Smooth muscle cell (in vitro differentiated cells): ENCODE results near the gene RBM15. TPM values are rescaled to one million over a fixed set of nuclear protein-coding genes. Genes with fewer than 3 reads are reported as not detected.

Source experiments
- DNase-seq: peaks from one replicate; lab custom pipeline; 2025; ENCODE audit not compliant: unreplicated experiment; lab: John Stamatoyannopoulos, UW
- H2AFZ ChIP-seq: fragments of 200-600 bp; sonication (generic); 2 replicates; pipeline ENCODE4 v1.6.0; 2016; ENCODE audit warnings: antibody characterized with exemption, low read depth, mild to moderate bottlenecking
- H3F3A ChIP-seq: fragments of 200-600 bp; sonication (generic); 2 replicates; pipeline ENCODE4 v1.6.0; 2017; ENCODE audit warnings: antibody characterized with exemption, low read depth
- H3K27ac ChIP-seq: fragments of 200-600 bp; sonication (generic); 2 replicates; pipeline ENCODE4 v1.5.1; 2016; ENCODE audit warnings: low read depth, mild to moderate bottlenecking
- H3K27me3 ChIP-seq: fragments of 200-600 bp; sonication (generic); 2 replicates; pipeline ENCODE4 v1.6.1; 2016; ENCODE audit warnings: low read depth, mild to moderate bottlenecking
- H3K36me3 ChIP-seq: fragments of 200-600 bp; sonication (generic); 2 replicates; pipeline ENCODE4 v1.5.1; 2016; ENCODE audit warnings: low read depth
- H3K4me1 ChIP-seq: fragments of 200-600 bp; sonication (generic); 2 replicates; pipeline ENCODE4 v1.5.1; 2016; ENCODE audit warnings: low read depth
- H3K4me2 ChIP-seq: fragments of 200-600 bp; sonication (generic); 2 replicates; pipeline ENCODE4 v1.6.0; 2016; ENCODE audit warnings: mild to moderate bottlenecking
- H3K4me3 ChIP-seq: fragments of 200-600 bp; sonication (generic); 2 replicates; pipeline ENCODE4 v1.5.1; 2016; ENCODE audit warnings: mild to moderate bottlenecking
- H3K79me2 ChIP-seq: fragments of 200-600 bp; sonication (generic); 2 replicates; pipeline ENCODE4 v1.6.0; 2016; ENCODE audit warnings: low read depth, mild to moderate bottlenecking
- H3K9ac ChIP-seq: fragments of 200-600 bp; sonication (generic); 2 replicates; pipeline ENCODE4 v1.6.0; 2016; ENCODE audit warnings: low read depth
- H3K9me3 ChIP-seq: fragments of 200-600 bp; sonication (generic); replicated peaks from 2 replicates; pipeline ENCODE4 v1.5.1; 2016; ENCODE audit warnings: low read depth
- H4K20me1 ChIP-seq: fragments of 200-600 bp; sonication (generic); 2 replicates; pipeline ENCODE4 v1.6.0; 2016; ENCODE audit warnings: low read depth
- WGBS: methylation state at CpG from one replicate; pipeline ENCODE4 v1.1.7; 2016; ENCODE audit warnings: low lambda C conversion rate; 5-methylcytosine and 5-hydroxymethylcytosine counted together
- polyA plus RNA-seq: library from polyadenylated mRNA; unstranded; fragments of >200 nt; fragmentation: Nextera tagmentation; extraction: Ambion mirVana; gene quantifications from 2 replicates; pipeline ENCODE4 v1.2.1, GENCODE V29; 2016
- total RNA-seq: library from RNA; depleted of rRNA; stranded (reverse); fragments of >200 nt; gene quantifications from 2 replicates; pipeline ENCODE4 v1.2.3, GENCODE V29; 2014
- TF ChIP-seq, protein P1 (sequence below): fragments of 200-600 bp; sonication (generic); IDR thresholded peaks from 2 replicates; pipeline ENCODE4 v1.5.1; 2017; ENCODE audit warnings: borderline replicate concordance, mild to moderate bottlenecking, antibody characterized with exemption; ENCODE audit not compliant: insufficient read depth, poor library complexity, severe bottlenecking

RBM15 gene
- total and polyA plus RNA-seq, 2 experiments from 2014 or later = 5.3 to 32.9 TPM

DNA sequence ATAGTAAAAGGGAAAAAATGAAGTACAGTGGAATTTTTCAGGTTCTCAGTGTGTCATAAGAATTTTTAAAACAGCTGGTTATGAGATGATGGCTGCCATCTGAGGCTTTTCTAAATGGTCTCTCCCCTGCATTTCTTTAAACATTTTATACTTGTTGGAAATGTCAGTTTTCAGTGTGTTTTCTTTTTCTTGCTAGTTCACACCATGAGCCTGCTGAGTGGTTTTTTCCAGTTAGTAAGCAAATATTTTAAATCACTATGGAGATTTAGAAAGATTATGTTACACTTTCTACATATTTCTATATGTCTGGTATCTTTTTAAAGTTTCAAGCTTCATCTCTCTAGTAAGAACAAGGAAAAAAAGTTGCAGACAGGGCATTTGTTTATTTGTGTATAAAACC is 9.6 kb downstream of the RBM15 start:
- peak overlapping the region; percentile 53 for H3K27ac ChIP-seq
- no peaks in the 10 kb centered on the region for H3K27me3 ChIP-seq
- peaks cover 60% of the 10 kb centered on the region for H4K20me1 ChIP-seq
- TF ChIP-seq, protein P1, sequence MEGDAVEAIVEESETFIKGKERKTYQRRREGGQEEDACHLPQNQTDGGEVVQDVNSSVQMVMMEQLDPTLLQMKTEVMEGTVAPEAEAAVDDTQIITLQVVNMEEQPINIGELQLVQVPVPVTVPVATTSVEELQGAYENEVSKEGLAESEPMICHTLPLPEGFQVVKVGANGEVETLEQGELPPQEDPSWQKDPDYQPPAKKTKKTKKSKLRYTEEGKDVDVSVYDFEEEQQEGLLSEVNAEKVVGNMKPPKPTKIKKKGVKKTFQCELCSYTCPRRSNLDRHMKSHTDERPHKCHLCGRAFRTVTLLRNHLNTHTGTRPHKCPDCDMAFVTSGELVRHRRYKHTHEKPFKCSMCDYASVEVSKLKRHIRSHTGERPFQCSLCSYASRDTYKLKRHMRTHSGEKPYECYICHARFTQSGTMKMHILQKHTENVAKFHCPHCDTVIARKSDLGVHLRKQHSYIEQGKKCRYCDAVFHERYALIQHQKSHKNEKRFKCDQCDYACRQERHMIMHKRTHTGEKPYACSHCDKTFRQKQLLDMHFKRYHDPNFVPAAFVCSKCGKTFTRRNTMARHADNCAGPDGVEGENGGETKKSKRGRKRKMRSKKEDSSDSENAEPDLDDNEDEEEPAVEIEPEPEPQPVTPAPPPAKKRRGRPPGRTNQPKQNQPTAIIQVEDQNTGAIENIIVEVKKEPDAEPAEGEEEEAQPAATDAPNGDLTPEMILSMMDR = no peak
- H3K4me2 ChIP-seq = peak overlapping the region; percentile 41
- no peak for DNase-seq
- no peaks in the 10 kb centered on the region for H3K9me3 ChIP-seq
- H3K9ac ChIP-seq = peak overlapping the region; percentile 14
- no peak overlapping the region for H2AFZ ChIP-seq
- H3K4me3 ChIP-seq = no peak overlapping the region
- H3K36me3 ChIP-seq = no peaks in the 10 kb centered on the region
- H3K79me2 ChIP-seq = peaks cover 95% of the 10 kb centered on the region
- H3K4me1 ChIP-seq = peaks cover 36% of the 10 kb centered on the region
- H3F3A ChIP-seq = no peaks in the 10 kb centered on the region

DNA sequence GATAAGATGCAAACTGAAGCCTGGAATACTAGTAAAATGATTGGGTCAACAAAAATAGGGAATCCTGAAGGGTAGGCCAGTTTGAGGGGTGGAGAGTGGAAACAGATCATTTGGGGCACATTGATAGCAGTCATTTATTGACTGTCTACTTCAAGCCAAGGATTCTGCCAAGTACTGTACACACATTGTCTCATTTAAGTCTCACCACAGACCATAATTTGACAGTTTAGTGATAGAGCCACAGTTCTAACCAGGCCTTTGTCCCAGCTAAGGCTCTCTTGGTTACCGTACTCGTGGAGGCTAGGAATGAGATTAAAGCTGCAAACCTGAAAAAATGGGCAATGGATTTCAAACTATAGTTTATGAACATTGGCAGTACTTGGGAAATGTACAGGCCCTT is 11.2 kb downstream of the RBM15 start:
- Histone ChIP-seq H3K4me2 (no peak overlapping the region), H3K27me3 (no peaks in the 10 kb centered on the region), H3K9ac (no peak overlapping the region), H2AFZ (no peak overlapping the region), H3K79me2 (peaks cover 95% of the 10 kb centered on the region), H3K4me3 (no peak overlapping the region), H3K4me1 (peaks cover 24% of the 10 kb centered on the region), H3K9me3 (no peaks in the 10 kb centered on the region), H3K36me3 (no peaks in the 10 kb centered on the region), H3K27ac (no peak overlapping the region), H3F3A (no peaks in the 10 kb centered on the region), H4K20me1 (peaks cover 57% of the 10 kb centered on the region)
- 85% methylated on average over 2 of the region's 2 CpGs for WGBS
- TF ChIP-seq, protein P1 = no peak
- no peak for DNase-seq

DNA sequence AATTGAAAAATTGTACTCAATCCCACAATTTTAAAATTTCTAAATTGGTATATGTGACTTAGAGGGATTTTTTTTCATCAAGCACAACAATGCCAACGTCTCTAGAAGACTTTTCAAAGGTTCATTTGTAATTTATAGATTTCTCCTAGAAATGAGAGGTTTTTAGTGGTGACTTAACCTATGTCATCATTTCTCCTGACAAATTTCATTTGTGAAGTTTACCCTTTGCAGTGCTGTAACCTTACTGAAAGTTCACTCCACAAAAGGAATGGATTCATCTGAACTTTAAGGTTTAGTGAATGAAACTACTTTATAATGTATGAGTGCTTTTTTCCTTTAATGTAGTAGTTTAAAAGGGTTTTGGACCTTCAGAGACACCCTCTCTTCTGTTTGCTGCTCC is 16.1 kb downstream of the RBM15 start:
- H3K27me3 ChIP-seq = no peaks in the 10 kb centered on the region
- DNase-seq = no peak
- peaks cover 92% of the 10 kb centered on the region for H3K79me2 ChIP-seq
- no peaks in the 10 kb centered on the region for H3F3A ChIP-seq
- 88% methylated on average over 1 of the region's 1 CpG for WGBS
- no peak overlapping the region for H3K4me3 ChIP-seq
- no peaks in the 10 kb centered on the region for H3K9me3 ChIP-seq
- H3K9ac ChIP-seq = no peak overlapping the region
- H3K36me3 ChIP-seq = peaks cover 6% of the 10 kb centered on the region
- H4K20me1 ChIP-seq = peaks cover 46% of the 10 kb centered on the region
- TF ChIP-seq, protein P1 = no peak
- no peak overlapping the region for H3K4me2 ChIP-seq
- H2AFZ ChIP-seq = no peak overlapping the region
- peaks cover 3% of the 10 kb centered on the region for H3K4me1 ChIP-seq
- no peak overlapping the region for H3K27ac ChIP-seq

DNA sequence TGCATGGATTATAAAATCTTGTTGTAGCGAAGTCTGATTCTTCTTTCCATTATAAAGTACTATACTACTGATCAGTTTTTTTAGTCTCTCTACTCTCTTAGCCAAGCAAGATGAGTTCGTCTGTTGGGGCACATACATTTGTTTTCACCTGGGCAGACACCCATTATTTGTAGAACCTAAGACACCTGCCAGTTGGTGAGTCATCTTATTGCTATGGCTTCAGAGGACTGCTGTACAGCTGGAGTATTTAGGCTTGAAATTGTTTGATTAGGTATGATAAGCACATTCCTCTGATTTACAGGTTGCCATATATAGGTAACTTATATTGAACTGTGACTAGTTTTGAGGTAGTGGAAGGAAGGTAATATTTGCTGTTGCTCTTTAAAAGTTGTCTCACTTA is 17.2 kb downstream of the RBM15 start:
- Histone ChIP-seq H2AFZ (no peak overlapping the region), H3K4me3 (no peak overlapping the region), H3K9me3 (no peaks in the 10 kb centered on the region), H3K4me2 (no peak overlapping the region), H3K27me3 (no peaks in the 10 kb centered on the region), H3K36me3 (peaks cover 6% of the 10 kb centered on the region), H3K27ac (no peak overlapping the region), H4K20me1 (peaks cover 46% of the 10 kb centered on the region), H3F3A (no peaks in the 10 kb centered on the region), H3K79me2 (peaks cover 84% of the 10 kb centered on the region), H3K4me1 (no peaks in the 10 kb centered on the region), H3K9ac (no peak overlapping the region)
- DNase-seq = no peak
- WGBS = 88% methylated on average over 2 of the region's 2 CpGs
- TF ChIP-seq, protein P1 = no peak
